ENCODE data around the gene MGME1. TPM values are rescaled to one million over a fixed set of nuclear protein-coding genes. Genes with fewer than 3 reads are reported as not detected.

MGME1 gene
- total RNA-seq, 1 donor from 2014 or later, result 33.6 TPM

DNA sequence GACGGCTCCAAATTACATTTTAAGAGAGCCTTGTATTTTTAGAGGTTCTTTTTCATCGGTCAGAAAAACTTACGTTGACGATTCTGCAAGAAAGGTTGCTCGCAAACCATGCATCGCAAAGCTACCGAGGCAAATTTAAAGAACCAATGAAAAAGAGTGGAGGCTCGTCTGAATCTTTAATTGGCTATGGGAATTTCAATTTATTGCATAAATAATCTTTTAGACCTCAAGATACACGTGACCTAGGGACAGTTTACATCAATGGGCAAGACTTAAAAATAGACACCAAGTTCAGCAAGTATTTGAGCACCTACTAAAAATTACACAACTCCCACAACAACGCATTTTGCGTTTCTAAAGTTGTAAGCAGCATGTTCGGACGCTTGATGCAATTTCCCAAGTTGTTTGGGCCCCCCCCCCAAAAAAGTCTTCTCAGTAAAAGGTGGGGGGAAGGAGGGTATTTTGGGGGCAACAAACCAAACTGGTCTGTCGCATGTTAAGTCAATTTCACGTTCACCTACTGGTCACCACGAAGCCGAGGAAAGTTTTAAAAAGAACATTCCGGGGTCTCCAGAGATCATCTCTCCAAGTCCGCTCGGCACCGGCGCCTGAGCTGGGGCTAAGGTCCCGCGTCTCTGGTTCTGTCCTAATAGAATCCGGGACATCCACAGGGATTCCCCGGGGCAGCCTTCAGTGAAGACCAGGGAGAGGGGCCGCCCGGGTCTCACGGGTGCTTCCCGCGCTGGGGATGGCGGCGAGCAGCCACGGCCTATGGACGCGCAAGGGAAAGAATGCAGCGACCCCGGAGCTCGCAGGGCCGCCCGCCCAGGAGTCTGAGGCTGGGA lies 1.1 kb upstream of the MGME1 start:
- Mint-ChIP-seq H3K9me3 (no peaks in the 10 kb centered on the region), H3K27ac (peak overlapping the region; percentile 90), H3K27me3 (ENCODE audit: insufficient read depth) (no peaks in the 10 kb centered on the region), H3K36me3 (ENCODE audit: low read depth) (peaks cover 62% of the 10 kb centered on the region), H3K4me1 (ENCODE audit: low read depth) (peaks cover 62% of the 10 kb centered on the region), H3K4me3 (peak overlapping the region; percentile 99)
- DNase-seq (ENCODE audit: low spot score), result no peak
- intact Hi-C loops (cut with micrococcal nuclease), result loop anchor here (1.0 to 10.0 kb wide), 11 partner anchors 141 to 1390 kb away; partner anchors contain the start of genes BFSP1, DSTN, RRBP1 and SEC23B

DNA sequence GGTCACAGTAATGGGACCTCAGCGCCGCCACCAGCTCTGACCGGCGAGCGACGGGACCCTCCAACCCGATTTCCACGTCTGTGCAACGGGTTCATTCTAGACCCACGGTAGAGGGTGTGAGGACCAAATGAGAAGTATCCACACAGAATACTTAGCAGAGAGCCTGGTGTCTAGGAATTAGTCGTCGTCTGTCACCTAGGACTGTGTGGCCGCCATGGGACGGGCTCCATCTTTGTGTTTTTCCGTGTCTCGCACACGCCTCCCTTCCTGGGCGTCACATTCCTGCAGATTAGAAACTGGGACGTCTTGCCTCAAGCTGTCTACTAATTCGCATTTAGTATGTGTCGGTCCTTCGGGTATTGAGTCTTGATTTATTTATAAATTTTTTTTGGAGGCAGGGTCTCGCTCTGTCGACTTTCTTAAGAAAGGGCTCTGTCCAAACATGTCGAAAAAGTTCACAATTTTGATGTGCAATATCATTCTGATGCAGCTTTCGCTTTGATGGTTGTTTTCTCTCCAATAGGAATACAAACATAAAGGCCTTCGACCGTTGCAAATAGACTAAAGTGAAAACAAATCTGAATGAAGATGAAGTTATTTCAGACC lies 563 bp downstream of the MGME1 start:
- Mint-ChIP-seq H3K27me3 (ENCODE audit: insufficient read depth) (no peaks in the 10 kb centered on the region), H3K9me3 (no peaks in the 10 kb centered on the region), H3K36me3 (ENCODE audit: low read depth) (peaks cover 55% of the 10 kb centered on the region), H3K27ac (peak overlapping the region; percentile 98), H3K4me3 (peak overlapping the region; percentile 99), H3K4me1 (ENCODE audit: low read depth) (peaks cover 57% of the 10 kb centered on the region)
- intact Hi-C loops (cut with micrococcal nuclease), result loop anchor here (1.0 to 10.0 kb wide), 13 partner anchors 8 to 1392 kb away; partner anchors contain the start of genes BFSP1, DSTN, DZANK1 and POLR3F
- peak; percentile 35 for DNase-seq (ENCODE audit: low spot score)

DNA sequence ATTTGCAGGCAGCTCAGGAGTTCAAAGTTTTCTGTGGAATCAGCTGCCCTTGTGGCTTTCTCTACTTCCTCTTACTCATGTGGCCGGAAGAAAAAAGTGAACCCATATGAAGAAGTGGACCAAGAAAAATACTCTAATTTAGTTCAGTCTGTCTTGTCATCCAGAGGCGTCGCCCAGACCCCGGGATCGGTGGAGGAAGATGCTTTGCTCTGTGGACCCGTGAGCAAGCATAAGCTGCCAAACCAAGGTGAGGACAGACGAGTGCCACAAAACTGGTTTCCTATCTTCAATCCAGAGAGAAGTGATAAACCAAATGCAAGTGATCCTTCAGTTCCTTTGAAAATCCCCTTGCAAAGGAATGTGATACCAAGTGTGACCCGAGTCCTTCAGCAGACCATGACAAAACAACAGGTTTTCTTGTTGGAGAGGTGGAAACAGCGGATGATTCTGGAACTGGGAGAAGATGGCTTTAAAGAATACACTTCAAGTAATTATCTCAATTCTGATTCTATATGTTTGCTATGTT lies 1.1 kb downstream of the MGME1 start:
- Mint-ChIP-seq H3K4me3 (peak overlapping the region; percentile 99), H3K9me3 (no peaks in the 10 kb centered on the region), H3K4me1 (ENCODE audit: low read depth) (peaks cover 52% of the 10 kb centered on the region), H3K36me3 (ENCODE audit: low read depth) (peaks cover 53% of the 10 kb centered on the region), H3K27me3 (ENCODE audit: insufficient read depth) (no peaks in the 10 kb centered on the region), H3K27ac (peak overlapping the region; percentile 98)
- intact Hi-C loops (cut with micrococcal nuclease), result loop anchor here (1.0 to 10.0 kb wide), 13 partner anchors 9 to 1393 kb away; partner anchors contain the start of genes BFSP1, DSTN, DZANK1 and POLR3F
- peak; percentile 34 for DNase-seq (ENCODE audit: low spot score)

DNA sequence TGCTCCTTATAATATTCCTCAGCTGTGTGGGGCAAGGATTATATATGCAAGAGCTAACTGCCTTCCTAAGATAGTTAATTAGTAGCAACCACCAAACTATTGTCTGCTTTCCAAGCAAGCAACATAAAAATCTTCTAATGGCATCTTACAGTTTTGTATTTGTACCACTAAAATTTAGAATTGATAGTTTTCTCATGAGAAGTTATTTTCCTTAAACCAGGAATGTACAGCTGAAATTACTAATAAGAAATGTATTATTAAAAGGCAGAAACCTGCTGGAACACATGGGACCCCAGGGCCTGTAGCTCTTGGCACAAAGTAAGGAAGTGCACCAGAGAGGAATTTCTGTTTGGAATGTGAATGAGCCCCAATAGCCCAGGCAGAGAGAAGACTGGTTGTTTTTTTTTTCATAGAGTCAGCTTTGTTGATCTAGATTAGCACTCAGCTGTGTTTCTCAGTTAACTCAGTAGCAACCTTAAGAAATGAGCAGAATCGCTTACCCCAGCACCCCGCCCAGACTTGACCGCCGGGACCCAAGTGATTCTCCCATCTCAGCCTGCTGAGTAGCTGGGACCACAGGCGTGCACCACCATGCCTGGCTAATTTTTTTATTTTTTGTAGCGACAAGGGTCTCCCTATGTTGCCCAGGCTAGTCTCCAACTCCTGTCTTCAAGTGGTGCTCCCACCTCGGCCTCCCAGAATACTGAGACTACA lies 2.6 kb downstream of the MGME1 start:
- no peaks in the 10 kb centered on the region for H3K27me3 Mint-ChIP-seq (ENCODE audit: insufficient read depth)
- H3K36me3 Mint-ChIP-seq (ENCODE audit: low read depth), result peaks cover 51% of the 10 kb centered on the region
- peaks cover 48% of the 10 kb centered on the region for H3K4me1 Mint-ChIP-seq (ENCODE audit: low read depth)
- intact Hi-C loops (cut with micrococcal nuclease), result no loop called here
- H3K27ac Mint-ChIP-seq, result peak overlapping the region; percentile 63
- H3K4me3 Mint-ChIP-seq, result peak overlapping the region; percentile 99
- no peaks in the 10 kb centered on the region for H3K9me3 Mint-ChIP-seq
- no peak for DNase-seq (ENCODE audit: low spot score)

DNA sequence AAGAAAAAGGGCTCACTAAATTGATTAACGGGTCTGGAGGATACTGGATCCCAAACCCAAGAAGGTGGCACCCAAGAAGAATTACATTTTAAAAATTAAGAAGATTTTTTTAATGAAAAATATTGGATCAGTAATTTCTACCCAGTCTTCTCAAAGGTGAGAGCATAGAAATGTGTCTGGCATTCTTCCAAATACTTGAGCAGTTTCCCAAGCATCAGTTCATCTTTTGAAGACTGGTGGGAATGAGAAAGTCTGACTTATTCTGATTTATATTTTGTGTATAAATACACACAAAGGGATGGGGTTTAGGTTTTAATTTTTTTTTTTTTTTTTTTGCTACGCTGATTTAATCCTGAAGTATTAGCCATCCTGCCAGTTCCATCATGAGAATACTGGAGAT lies 3.3 kb downstream of the MGME1 start:
- Mint-ChIP-seq H3K36me3 (ENCODE audit: low read depth) (peaks cover 47% of the 10 kb centered on the region), H3K27ac (no peak overlapping the region), H3K4me3 (peak overlapping the region; percentile 99), H3K4me1 (ENCODE audit: low read depth) (peaks cover 48% of the 10 kb centered on the region), H3K27me3 (ENCODE audit: insufficient read depth) (no peaks in the 10 kb centered on the region), H3K9me3 (no peaks in the 10 kb centered on the region)
- no peak for DNase-seq (ENCODE audit: low spot score)
- intact Hi-C loops (cut with micrococcal nuclease), result no loop called here

DNA sequence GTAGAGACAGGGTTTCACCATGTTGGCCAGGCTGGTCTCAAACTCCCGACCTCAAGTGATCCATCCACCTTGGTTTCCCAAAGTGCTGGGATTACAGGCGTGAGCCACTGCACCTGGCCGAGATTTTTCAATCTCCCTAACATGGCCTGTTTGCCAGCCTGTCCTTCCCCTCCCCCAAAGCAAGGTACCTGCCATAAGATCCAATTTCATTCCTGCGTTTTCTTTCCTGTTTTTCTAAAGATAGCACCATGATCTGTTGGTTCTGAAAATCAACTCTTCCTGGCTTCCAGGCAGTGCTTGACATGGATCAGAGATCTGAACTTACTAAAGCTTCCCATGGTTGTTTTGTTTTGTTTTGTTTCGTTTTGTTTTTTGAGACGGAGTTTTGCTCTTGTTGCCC lies 7.5 kb downstream of the MGME1 start:
- H3K9me3 Mint-ChIP-seq, result no peaks in the 10 kb centered on the region
- intact Hi-C loops (cut with micrococcal nuclease), result no loop called here
- DNase-seq (ENCODE audit: low spot score), result no peak
- H3K36me3 Mint-ChIP-seq (ENCODE audit: low read depth), result peaks cover 40% of the 10 kb centered on the region
- no peaks in the 10 kb centered on the region for H3K27me3 Mint-ChIP-seq (ENCODE audit: insufficient read depth)
- H3K4me1 Mint-ChIP-seq (ENCODE audit: low read depth), result peaks cover 37% of the 10 kb centered on the region
- H3K27ac Mint-ChIP-seq, result no peak overlapping the region
- no peak overlapping the region for H3K4me3 Mint-ChIP-seq

DNA sequence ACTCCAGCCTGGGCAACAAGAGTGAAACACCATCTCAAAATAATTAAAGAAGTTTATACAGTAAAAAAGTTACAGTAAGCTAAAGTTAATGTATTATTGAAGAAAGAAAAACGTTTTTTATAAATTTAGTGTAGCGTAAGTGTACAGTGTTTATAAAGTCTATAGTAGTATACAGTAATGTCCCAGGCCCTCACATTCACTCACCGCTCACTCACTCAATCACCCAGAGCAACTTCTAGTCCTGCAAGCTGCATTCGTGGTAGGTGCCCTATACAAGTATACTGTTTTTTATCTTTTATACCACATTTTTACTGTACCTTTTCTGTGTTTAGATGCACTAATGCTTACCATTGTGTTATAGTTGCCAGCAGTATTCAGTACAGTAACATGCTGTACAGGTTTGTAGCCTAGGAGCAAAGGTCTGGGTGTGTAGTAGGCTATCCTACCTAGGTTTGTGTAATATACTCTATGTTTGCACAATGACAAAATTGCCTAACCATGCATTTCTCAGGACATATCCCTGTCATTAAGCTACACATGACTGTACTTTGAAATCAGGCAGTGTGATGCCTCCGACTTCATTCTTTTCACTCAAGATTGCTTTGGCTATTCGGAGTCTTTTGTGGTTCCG lies 16.7 kb downstream of the MGME1 start:
- intact Hi-C loops (cut with micrococcal nuclease), result no loop called here
- no peak overlapping the region for H3K4me3 Mint-ChIP-seq
- no peak overlapping the region for H3K27ac Mint-ChIP-seq
- H3K4me1 Mint-ChIP-seq (ENCODE audit: low read depth), result peaks cover 33% of the 10 kb centered on the region
- no peaks in the 10 kb centered on the region for H3K27me3 Mint-ChIP-seq (ENCODE audit: insufficient read depth)
- DNase-seq (ENCODE audit: low spot score), result no peak
- peaks cover 32% of the 10 kb centered on the region for H3K36me3 Mint-ChIP-seq (ENCODE audit: low read depth)
- no peaks in the 10 kb centered on the region for H3K9me3 Mint-ChIP-seq

DNA sequence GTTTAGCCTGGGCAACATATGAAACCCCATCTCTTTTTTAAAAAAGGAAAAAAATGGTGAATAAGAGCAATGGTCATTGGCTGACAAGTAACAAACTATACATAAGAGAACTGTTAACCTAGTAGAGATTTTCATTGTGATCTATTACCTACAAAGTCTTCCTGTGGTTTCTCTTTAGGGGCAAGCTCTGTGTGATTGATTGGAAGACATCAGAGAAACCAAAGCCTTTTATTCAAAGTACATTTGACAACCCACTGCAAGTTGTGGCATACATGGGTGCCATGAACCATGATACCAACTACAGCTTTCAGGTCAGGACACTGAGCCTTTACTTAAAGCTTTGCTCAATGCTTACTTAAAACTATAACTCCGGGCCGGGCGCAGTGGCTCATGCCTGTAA lies 19.2 kb downstream of the MGME1 start:
- H3K36me3 Mint-ChIP-seq (ENCODE audit: low read depth), result peaks cover 28% of the 10 kb centered on the region
- H3K27me3 Mint-ChIP-seq (ENCODE audit: insufficient read depth), result no peaks in the 10 kb centered on the region
- H3K27ac Mint-ChIP-seq, result no peak overlapping the region
- intact Hi-C loops (cut with micrococcal nuclease), result no loop called here
- DNase-seq (ENCODE audit: low spot score), result no peak
- no peak overlapping the region for H3K4me3 Mint-ChIP-seq
- peaks cover 38% of the 10 kb centered on the region for H3K4me1 Mint-ChIP-seq (ENCODE audit: low read depth)
- H3K9me3 Mint-ChIP-seq, result no peaks in the 10 kb centered on the region

DNA sequence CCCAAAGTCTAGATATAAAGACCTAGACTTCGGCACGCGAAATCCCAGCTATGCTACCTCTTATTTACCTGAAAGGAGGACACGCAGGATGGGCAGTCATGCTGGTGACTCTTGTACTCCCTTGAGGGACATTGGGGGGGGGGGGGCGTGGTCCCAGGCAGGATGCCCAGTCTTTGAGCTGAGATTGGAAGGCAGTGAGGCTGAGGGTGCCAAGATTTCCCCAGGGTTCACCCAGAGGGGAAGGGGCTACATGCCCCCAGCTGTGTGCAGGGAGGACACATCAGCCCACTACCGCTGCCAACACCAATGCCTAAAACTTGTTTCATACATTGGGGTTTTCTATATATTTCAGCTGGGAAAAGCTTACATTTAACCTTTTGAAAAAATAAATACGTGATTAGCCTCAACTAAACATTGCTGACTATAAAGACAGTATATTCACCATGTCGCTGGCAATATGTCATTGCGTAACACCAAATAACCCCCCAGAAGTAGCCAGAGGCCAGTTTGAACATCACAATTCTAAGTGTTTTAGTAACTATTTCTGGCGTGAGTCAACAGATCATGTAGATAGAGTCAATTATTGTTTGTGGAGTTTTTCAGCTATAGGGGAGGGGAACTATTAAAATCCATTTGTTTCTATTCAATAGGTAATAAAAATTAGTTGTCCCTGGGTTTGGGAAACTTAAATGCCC lies 21.6 kb downstream of the MGME1 start:
- H3K4me3 Mint-ChIP-seq, result no peak overlapping the region
- peaks cover 21% of the 10 kb centered on the region for H3K36me3 Mint-ChIP-seq (ENCODE audit: low read depth)
- H3K9me3 Mint-ChIP-seq, result no peaks in the 10 kb centered on the region
- H3K27ac Mint-ChIP-seq, result no peak overlapping the region
- DNase-seq (ENCODE audit: low spot score), result no peak
- intact Hi-C loops (cut with micrococcal nuclease), result loop anchor here (5.0 to 10.0 kb wide), 2 partner anchors 144 to 323 kb away; partner anchors contain the start of genes KAT14 and PET117
- peaks cover 1% of the 10 kb centered on the region for H3K27me3 Mint-ChIP-seq (ENCODE audit: insufficient read depth)
- peaks cover 45% of the 10 kb centered on the region for H3K4me1 Mint-ChIP-seq (ENCODE audit: low read depth)

DNA sequence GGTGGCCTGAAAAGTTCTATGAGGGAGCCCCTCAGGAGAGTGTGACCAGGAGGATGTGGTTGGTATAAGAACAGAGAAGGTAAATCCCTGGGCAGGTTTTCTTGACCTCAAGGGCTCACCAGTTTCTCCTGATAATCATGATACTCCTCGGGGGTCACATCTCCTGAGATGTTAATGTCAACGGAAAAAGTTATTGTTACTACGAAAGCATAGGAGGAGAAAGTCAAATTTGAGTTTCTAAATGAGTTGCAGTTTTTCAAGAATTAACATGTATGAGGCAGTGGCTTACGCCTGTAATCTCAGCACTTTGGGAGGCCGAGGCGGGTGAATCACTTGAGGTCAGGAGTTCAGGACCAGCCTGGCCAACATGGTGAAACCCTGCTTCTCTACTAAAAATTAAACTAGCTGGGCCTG lies 23.4 kb downstream of the MGME1 start:
- intact Hi-C loops (cut with micrococcal nuclease), result loop anchor here (1.0 to 10.0 kb wide), 11 partner anchors 23 to 487 kb away; partner anchors contain the start of genes KAT14, MGME1, PET117 and RRBP1
- Mint-ChIP-seq H3K4me1 (ENCODE audit: low read depth) (peaks cover 52% of the 10 kb centered on the region), H3K36me3 (ENCODE audit: low read depth) (peaks cover 21% of the 10 kb centered on the region), H3K4me3 (peak overlapping the region; percentile 74), H3K27me3 (ENCODE audit: insufficient read depth) (peaks cover 1% of the 10 kb centered on the region), H3K9me3 (no peaks in the 10 kb centered on the region), H3K27ac (peak overlapping the region; percentile 95)
- DNase-seq (ENCODE audit: low spot score), result peak; percentile 33

DNA sequence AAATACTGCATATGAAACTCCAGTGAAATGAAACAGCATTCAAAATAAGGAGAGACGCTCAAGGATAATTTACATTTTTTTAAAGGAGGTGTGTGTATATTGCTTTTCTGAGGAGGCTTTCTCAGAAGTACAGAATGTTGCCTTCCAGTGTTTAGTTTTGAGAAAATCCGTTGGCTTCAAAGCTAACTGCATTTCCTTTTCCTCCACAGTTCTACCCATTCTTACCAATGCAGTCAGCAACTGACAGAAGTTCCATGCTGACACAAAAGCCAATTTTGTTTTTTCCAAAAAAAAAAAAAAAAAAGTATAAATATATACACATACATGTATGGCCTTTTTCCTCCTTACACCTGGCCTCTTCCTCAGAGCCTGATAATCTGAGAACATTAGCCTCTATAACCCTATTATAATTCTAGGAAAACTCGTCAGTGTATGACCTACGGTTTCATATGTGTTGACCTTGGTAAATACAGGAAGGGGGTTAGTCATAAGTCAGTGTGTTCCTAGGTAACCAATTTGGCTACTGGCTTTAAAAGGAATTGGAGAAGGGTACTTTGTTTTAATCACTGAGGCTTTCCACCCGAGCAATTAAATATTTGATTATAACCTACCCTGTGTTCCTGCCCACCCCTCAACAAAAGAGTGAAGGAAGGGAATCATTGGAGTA lies 24.2 kb downstream of the MGME1 start:
- intact Hi-C loops (cut with micrococcal nuclease), result loop anchor here (1.0 to 10.0 kb wide), 11 partner anchors 24 to 488 kb away; partner anchors contain the start of genes KAT14, MGME1, PET117 and RRBP1
- Mint-ChIP-seq H3K9me3 (no peaks in the 10 kb centered on the region), H3K27me3 (ENCODE audit: insufficient read depth) (peaks cover 1% of the 10 kb centered on the region), H3K27ac (peak overlapping the region; percentile 95), H3K4me1 (ENCODE audit: low read depth) (peaks cover 48% of the 10 kb centered on the region), H3K4me3 (peak overlapping the region; percentile 35), H3K36me3 (ENCODE audit: low read depth) (peaks cover 17% of the 10 kb centered on the region)
- DNase-seq (ENCODE audit: low spot score), result no peak

Measured in activated T-helper 1 cell treated with anti-CD3 and anti-CD28 coated beads, Interleukin-12 subunit alpha, Interleukin-12 subunit beta, Interleukin-2, Interleukin-4 antibody, amounts not matched to agents 30 ng/mL and 10 ng/mL and 1 ng/mL, durations not matched to agents 14 hours and 24 hours and 36 hours (primary cell).